GM19099 (cell line): ENCODE data around the gene PDE9A.

Source experiments
- POLR2A ChIP-seq: IDR thresholded peaks from 3 replicates; pipeline ENCODE4 v1.6.1; 2011; ENCODE audit warnings: low read depth; ENCODE audit not compliant: insufficient read length; ENCODE audit errors: extremely low read depth

The PDE9A gene

GRCh38 chr21:42705746-42706374 is 52.4 kb downstream of the PDE9A start:
- no peak for TF ChIP-seq POLR2A

- no peak for TF ChIP-seq POLR2A
Measured at GRCh38 chr21:42706765-42707164, 53.3 kb downstream of the PDE9A start.

GRCh38 chr21:42707207-42707830 is 53.9 kb downstream of the PDE9A start:
- no peak for TF ChIP-seq POLR2A

- no peak for TF ChIP-seq POLR2A
Measured at GRCh38 chr21:42708107-42708506, 54.7 kb downstream of the PDE9A start.

GRCh38 chr21:42711667-42712066 is 58.2 kb downstream of the PDE9A start:
- no peak for TF ChIP-seq POLR2A

GRCh38 chr21:42716074-42716473 is 62.7 kb downstream of the PDE9A start:
- no peak for TF ChIP-seq POLR2A

- no peak for TF ChIP-seq POLR2A
Measured at GRCh38 chr21:42721341-42721824, 68.0 kb downstream of the PDE9A start.

- no peak for TF ChIP-seq POLR2A
Measured at GRCh38 chr21:42722153-42722552, 68.7 kb downstream of the PDE9A start.

GRCh38 chr21:42722808-42723473 is 69.5 kb downstream of the PDE9A start:
- TF ChIP-seq POLR2A, result no peak

GRCh38 chr21:42724226-42724920 is 71.0 kb downstream of the PDE9A start:
- TF ChIP-seq POLR2A, result no peak

GRCh38 chr21:42725416-42725930 is 72.1 kb downstream of the PDE9A start:
- TF ChIP-seq POLR2A, result no peak

GRCh38 chr21:42731264-42732032 is 78.0 kb downstream of the PDE9A start:
- TF ChIP-seq POLR2A, result no peak

GRCh38 chr21:42732033-42732410 is 78.6 kb downstream of the PDE9A start:
- TF ChIP-seq POLR2A, result no peak

- TF ChIP-seq POLR2A, result no peak
Measured at GRCh38 chr21:42733037-42733627, 79.7 kb downstream of the PDE9A start.

GRCh38 chr21:42733874-42734273 is 80.5 kb downstream of the PDE9A start:
- TF ChIP-seq POLR2A, result no peak
